ENCODE data around the gene CACNA1I. TPM values are rescaled to one million over a fixed set of nuclear protein-coding genes. Genes with fewer than 3 reads are reported as not detected.

Gene CACNA1I
- total RNA-seq, 1 experiment from 2014 or later, result 0.90 TPM

GRCh38 chr22:39718206-39718605 is 147.7 kb downstream of the CACNA1I start:
- DNase-seq (ENCODE audit: low spot score), result no peak
- POLR2A ChIA-PET (ENCODE audit: low non-redundant PET), result no interaction called here
- BruUV-seq (replicated peaks), result no TSS peak
- H3K27me3 ChIP-seq (replicated peaks; ENCODE audit: insufficient read depth, low read depth, low read length, poor library complexity), result no peaks in the 10 kb centered on the region
- H3K4me3 ChIP-seq (ENCODE audit: low read depth, low read length, poor library complexity, severe bottlenecking), result no peak overlapping the region
- CTCF ChIA-PET, result no interaction called here
- no peak for TF ChIP-seq EZH2 (IDR thresholded peaks at IDR 0.05; ENCODE audit: borderline replicate concordance, low read depth, low read length, poor library complexity, severe bottlenecking)
- TF ChIP-seq, protein P1, sequence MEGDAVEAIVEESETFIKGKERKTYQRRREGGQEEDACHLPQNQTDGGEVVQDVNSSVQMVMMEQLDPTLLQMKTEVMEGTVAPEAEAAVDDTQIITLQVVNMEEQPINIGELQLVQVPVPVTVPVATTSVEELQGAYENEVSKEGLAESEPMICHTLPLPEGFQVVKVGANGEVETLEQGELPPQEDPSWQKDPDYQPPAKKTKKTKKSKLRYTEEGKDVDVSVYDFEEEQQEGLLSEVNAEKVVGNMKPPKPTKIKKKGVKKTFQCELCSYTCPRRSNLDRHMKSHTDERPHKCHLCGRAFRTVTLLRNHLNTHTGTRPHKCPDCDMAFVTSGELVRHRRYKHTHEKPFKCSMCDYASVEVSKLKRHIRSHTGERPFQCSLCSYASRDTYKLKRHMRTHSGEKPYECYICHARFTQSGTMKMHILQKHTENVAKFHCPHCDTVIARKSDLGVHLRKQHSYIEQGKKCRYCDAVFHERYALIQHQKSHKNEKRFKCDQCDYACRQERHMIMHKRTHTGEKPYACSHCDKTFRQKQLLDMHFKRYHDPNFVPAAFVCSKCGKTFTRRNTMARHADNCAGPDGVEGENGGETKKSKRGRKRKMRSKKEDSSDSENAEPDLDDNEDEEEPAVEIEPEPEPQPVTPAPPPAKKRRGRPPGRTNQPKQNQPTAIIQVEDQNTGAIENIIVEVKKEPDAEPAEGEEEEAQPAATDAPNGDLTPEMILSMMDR (conservative IDR thresholded peaks at IDR 0.05; ENCODE audit: low read depth, low read length), result no peak
- H3K27ac ChIP-seq (ENCODE audit: low read depth, low read length, poor library complexity, severe bottlenecking), result no peak overlapping the region
- intact Hi-C loops (cut with micrococcal nuclease; ENCODE audit: unreplicated experiment), result no loop called here
- H3K9me3 ChIP-seq (ENCODE audit: low read depth, low read length, poor library complexity, severe bottlenecking), result no peaks in the 10 kb centered on the region
- H3K4me1 ChIP-seq (ENCODE audit: insufficient read depth, low read length, poor library complexity, severe bottlenecking), result no peaks in the 10 kb centered on the region
- no peaks in the 10 kb centered on the region for H3K36me3 ChIP-seq (ENCODE audit: insufficient read depth, low read length, poor library complexity, severe bottlenecking)

DNA sequence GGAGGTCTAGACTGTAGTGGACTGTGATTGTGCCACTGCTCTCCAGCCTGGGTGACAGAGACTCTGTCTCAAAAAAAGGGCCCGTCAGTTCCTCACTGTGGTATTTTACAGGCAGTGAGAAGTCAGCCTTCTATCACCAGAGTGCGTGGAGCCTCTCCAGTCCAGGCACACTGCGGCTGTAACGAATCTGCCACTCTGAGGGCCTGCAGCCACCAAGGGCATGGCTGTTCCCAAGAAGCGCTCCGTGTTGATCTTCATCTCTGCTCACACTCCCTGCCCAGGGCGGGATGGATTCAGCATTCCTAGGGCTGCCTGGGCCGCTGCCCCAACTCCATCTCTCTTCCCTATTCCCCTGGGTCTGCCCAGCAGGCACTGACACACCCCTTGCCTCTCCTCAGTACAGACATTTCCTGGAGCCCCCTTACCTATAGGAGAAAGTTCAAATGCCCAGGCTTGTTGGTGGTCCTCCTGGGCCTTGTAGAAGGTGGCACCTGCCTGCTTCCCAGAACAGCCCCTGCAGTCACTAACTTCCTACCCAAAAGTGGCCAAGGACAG is 148.4 kb downstream of the CACNA1I start:
- DNase-seq (ENCODE audit: low spot score), result no peak
- intact Hi-C loops (cut with micrococcal nuclease; ENCODE audit: unreplicated experiment), result no loop called here
- POLR2A ChIA-PET (ENCODE audit: low non-redundant PET), result no interaction called here
- CTCF ChIA-PET, result no interaction called here
- TF ChIP-seq EZH2 (IDR thresholded peaks at IDR 0.05; ENCODE audit: borderline replicate concordance, low read depth, low read length, poor library complexity, severe bottlenecking), result no peak
- TF ChIP-seq, protein P1 (conservative IDR thresholded peaks at IDR 0.05; ENCODE audit: low read depth, low read length), result no peak
- Histone ChIP-seq H3K4me3 (ENCODE audit: low read depth, low read length, poor library complexity, severe bottlenecking) (no peak overlapping the region), H3K36me3 (ENCODE audit: insufficient read depth, low read length, poor library complexity, severe bottlenecking) (no peaks in the 10 kb centered on the region), H3K4me1 (ENCODE audit: insufficient read depth, low read length, poor library complexity, severe bottlenecking) (no peaks in the 10 kb centered on the region), H3K27me3 (replicated peaks; ENCODE audit: insufficient read depth, low read depth, low read length, poor library complexity) (no peaks in the 10 kb centered on the region), H3K27ac (ENCODE audit: low read depth, low read length, poor library complexity, severe bottlenecking) (no peak overlapping the region), H3K9me3 (ENCODE audit: low read depth, low read length, poor library complexity, severe bottlenecking) (no peaks in the 10 kb centered on the region)
- no TSS peak for BruUV-seq (replicated peaks)

DNA sequence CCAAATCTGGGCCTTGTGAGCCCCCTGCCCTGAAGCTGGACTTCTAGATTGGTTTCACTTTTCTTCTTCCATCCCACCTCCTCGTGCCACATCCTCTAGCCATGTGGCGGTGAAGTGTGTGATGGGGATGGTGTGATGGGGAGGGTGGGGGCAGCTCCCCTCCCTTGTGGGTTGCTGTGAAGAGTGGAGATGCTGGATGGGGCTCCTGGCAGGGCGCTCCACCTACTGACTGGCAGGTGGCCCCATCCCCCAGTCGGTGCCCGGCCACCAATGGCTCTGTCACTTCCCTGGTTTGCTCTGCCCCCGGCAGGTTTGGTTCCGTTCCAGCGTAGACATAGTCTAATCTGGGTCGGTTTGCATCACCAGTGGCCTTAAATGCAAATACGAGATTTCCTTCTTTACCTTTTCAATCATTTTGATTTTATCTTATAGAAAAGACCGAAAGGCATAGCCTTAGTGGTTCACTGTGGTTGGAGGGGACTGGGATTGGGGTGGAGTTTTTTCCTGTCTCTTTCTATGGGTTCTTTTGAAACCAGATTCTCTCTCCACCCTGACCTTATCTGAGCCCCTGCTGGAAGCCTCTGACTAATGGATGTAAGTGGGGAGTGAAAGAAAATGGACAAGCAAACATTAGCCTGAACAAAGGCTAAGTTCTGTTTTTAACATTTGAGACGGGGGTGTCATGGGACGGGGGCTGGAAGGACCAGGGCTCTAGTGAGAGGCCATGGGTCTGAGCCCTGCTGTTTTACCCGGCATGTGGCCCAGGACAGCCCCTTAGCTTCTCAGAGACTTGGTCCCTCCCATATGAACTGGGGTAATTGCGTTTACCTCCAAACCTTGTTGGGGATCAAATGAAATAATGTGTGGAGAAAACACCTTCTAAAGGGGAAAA is 149.3 kb downstream of the CACNA1I start:
- no peaks in the 10 kb centered on the region for H3K36me3 ChIP-seq (ENCODE audit: insufficient read depth, low read length, poor library complexity, severe bottlenecking)
- no TSS peak for BruUV-seq (replicated peaks)
- no peaks in the 10 kb centered on the region for H3K27me3 ChIP-seq (replicated peaks; ENCODE audit: insufficient read depth, low read depth, low read length, poor library complexity)
- intact Hi-C loops (cut with micrococcal nuclease; ENCODE audit: unreplicated experiment), result no loop called here
- H3K4me3 ChIP-seq (ENCODE audit: low read depth, low read length, poor library complexity, severe bottlenecking), result no peak overlapping the region
- no peaks in the 10 kb centered on the region for H3K9me3 ChIP-seq (ENCODE audit: low read depth, low read length, poor library complexity, severe bottlenecking)
- POLR2A ChIA-PET (ENCODE audit: low non-redundant PET), result no interaction called here
- no peak for DNase-seq (ENCODE audit: low spot score)
- TF ChIP-seq, protein P1 (conservative IDR thresholded peaks at IDR 0.05; ENCODE audit: low read depth, low read length), result no peak
- TF ChIP-seq EZH2 (IDR thresholded peaks at IDR 0.05; ENCODE audit: borderline replicate concordance, low read depth, low read length, poor library complexity, severe bottlenecking), result no peak
- no peak overlapping the region for H3K27ac ChIP-seq (ENCODE audit: low read depth, low read length, poor library complexity, severe bottlenecking)
- CTCF ChIA-PET, result no interaction called here
- H3K4me1 ChIP-seq (ENCODE audit: insufficient read depth, low read length, poor library complexity, severe bottlenecking), result no peaks in the 10 kb centered on the region
